Activated CD4-positive, alpha-beta T cell treated with anti-CD3 and anti-CD28 coated beads for 36 hours (primary cell): ENCODE measurements around the gene CWC25. TPM values are rescaled to one million over a fixed set of nuclear protein-coding genes. Genes with fewer than 3 reads are reported as not detected.

ENCODE experiments used
- ATAC-seq: fragments of 200-7000 bp; cut with Tn5 transposase; one replicate; pipeline ENCODE4 v1.10.0; 2021; ENCODE audit warnings: mild to moderate bottlenecking, moderate library complexity
- CTCF ChIA-PET: fragments of 350-600 bp; sonication (Branson Sonifier 250); formaldehyde crosslinking; loops from one replicate; lab custom pipeline; 2021; ENCODE audit warnings: antibody characterized with exemption; lab: Charles Lee
- POLR2A ChIA-PET: fragments of 350-600 bp; sonication (Branson Sonifier 250); formaldehyde crosslinking; loops from one replicate; lab custom pipeline; 2021; ENCODE audit warnings: antibody characterized with exemption, inconsistent platforms; lab: Charles Lee
- DNase-seq: peaks from one replicate; pipeline ENCODE4 v3.0.0-alpha.2; 2020
- H3K27ac Mint-ChIP-seq: one replicate; pipeline ENCODE4 v1.8.0; 2021; ENCODE audit warnings: mixed read lengths
- H3K27me3 Mint-ChIP-seq: one replicate; pipeline ENCODE4 v1.8.0; 2021; ENCODE audit warnings: mixed read lengths
- H3K36me3 Mint-ChIP-seq: one replicate; pipeline ENCODE4 v1.8.0; 2021; ENCODE audit warnings: low read depth, mixed read lengths
- H3K4me1 Mint-ChIP-seq: one replicate; pipeline ENCODE4 v1.8.0; 2021; ENCODE audit warnings: mixed read lengths
- H3K4me3 Mint-ChIP-seq: one replicate; pipeline ENCODE4 v1.8.0; 2021; ENCODE audit warnings: mild to moderate bottlenecking, moderate library complexity, mixed read lengths
- H3K9me3 Mint-ChIP-seq: one replicate; pipeline ENCODE4 v1.8.0; 2021; ENCODE audit warnings: low read depth, mixed read lengths
- intact Hi-C, 2 experiments: fragments of 100-400 bp; cut with DNase I in 1 of 2; cut with micrococcal nuclease in 1 of 2; formaldehyde crosslinking; loops; one replicate each; pipeline versions ENCODE4 v1.14.2 to v1.15.1; 2022 to 2024; cut with DNase I, micrococcal nuclease
- total RNA-seq, 2 experiments: library from RNA; stranded (reverse); gene quantifications; one replicate each; pipeline ENCODE4 v1.2.3, GENCODE V29; 2021

Gene CWC25
- total RNA-seq, 2 experiments from 2014 or later = 23.3 to 24.0 TPM

GRCh38 chr17:38786372-38786771 is 38.7 kb downstream of the CWC25 start:
- ChIA-PET CTCF (interaction anchor here (0.7 kb wide), 1 partner anchor 156 kb away, joined by 3 read pairs; no protein-coding TSS in a partner anchor), POLR2A (interaction anchor here (0.7 kb wide), 1 partner anchor 106 kb away, joined by 4 read pairs; no protein-coding TSS in a partner anchor)
- no peaks in the 10 kb centered on the region for H3K4me1 Mint-ChIP-seq
- H3K9me3 Mint-ChIP-seq = no peaks in the 10 kb centered on the region
- H3K36me3 Mint-ChIP-seq = peaks cover 19% of the 10 kb centered on the region
- intact Hi-C loops = no loop called here
- H3K27ac Mint-ChIP-seq = no peak overlapping the region
- ATAC-seq (no peak), DNase-seq (no peak)
- H3K4me3 Mint-ChIP-seq = no peak overlapping the region
- no peaks in the 10 kb centered on the region for H3K27me3 Mint-ChIP-seq

GRCh38 chr17:38783227-38783626 is 41.9 kb downstream of the CWC25 start:
- Mint-ChIP-seq H3K4me1 (no peaks in the 10 kb centered on the region), H3K4me3 (no peak overlapping the region), H3K36me3 (peaks cover 32% of the 10 kb centered on the region), H3K27ac (no peak overlapping the region), H3K9me3 (no peaks in the 10 kb centered on the region), H3K27me3 (no peaks in the 10 kb centered on the region)
- intact Hi-C loops = no loop called here
- ATAC-seq (no peak), DNase-seq (no peak)
- POLR2A ChIA-PET = interaction anchor here (0.6 kb wide), 1 partner anchor 76 kb away, joined by 4 read pairs; no protein-coding TSS in a partner anchor
- CTCF ChIA-PET = no interaction called here

GRCh38 chr17:38779965-38780752 is 45.0 kb downstream of the CWC25 start:
- intact Hi-C loops = no loop called here
- Mint-ChIP-seq H3K27ac (no peak overlapping the region), H3K4me1 (no peaks in the 10 kb centered on the region), H3K27me3 (no peaks in the 10 kb centered on the region), H3K4me3 (no peak overlapping the region), H3K36me3 (peaks cover 33% of the 10 kb centered on the region), H3K9me3 (no peaks in the 10 kb centered on the region)
- ChIA-PET CTCF (interaction anchor here (0.6 to 0.7 kb wide), 2 partner anchors 111 to 438 kb away, joined by 3 read pairs; no protein-coding TSS in a partner anchor), POLR2A (no interaction called here)
- ATAC-seq (no peak), DNase-seq (no peak)

GRCh38 chr17:38777641-38778250 is 47.4 kb downstream of the CWC25 start:
- intact Hi-C loops = no loop called here

GRCh38 chr17:38773258-38773657 is 51.9 kb downstream of the CWC25 start:
- no peak for DNase-seq
- Mint-ChIP-seq H3K36me3 (peaks cover 35% of the 10 kb centered on the region), H3K9me3 (no peaks in the 10 kb centered on the region), H3K4me1 (no peaks in the 10 kb centered on the region), H3K27ac (no peak overlapping the region), H3K27me3 (no peaks in the 10 kb centered on the region), H3K4me3 (no peak overlapping the region)
- POLR2A ChIA-PET = no interaction called here
- CTCF ChIA-PET = no interaction called here
- intact Hi-C loops = no loop called here
- ATAC-seq = no peak

More at GRCh38 chr17:38777641-38778250, 47.4 kb downstream of the CWC25 start:
- no peaks in the 10 kb centered on the region for H3K9me3 Mint-ChIP-seq
- peaks cover 36% of the 10 kb centered on the region for H3K36me3 Mint-ChIP-seq
- ChIA-PET POLR2A (no interaction called here), CTCF (interaction anchor here (1.1 kb wide), 1 partner anchor 20 kb away, joined by 3 read pairs; no protein-coding TSS in a partner anchor)
- DNase-seq (no peak), ATAC-seq (no peak)
- no peaks in the 10 kb centered on the region for H3K27me3 Mint-ChIP-seq
- no peak overlapping the region for H3K4me3 Mint-ChIP-seq
- no peak overlapping the region for H3K27ac Mint-ChIP-seq
- no peaks in the 10 kb centered on the region for H3K4me1 Mint-ChIP-seq

- ATAC-seq = no peak
- Mint-ChIP-seq H3K4me3 (no peak overlapping the region), H3K9me3 (no peaks in the 10 kb centered on the region), H3K4me1 (no peaks in the 10 kb centered on the region), H3K27me3 (no peaks in the 10 kb centered on the region), H3K36me3 (peaks cover 56% of the 10 kb centered on the region), H3K27ac (no peak overlapping the region)
- no peak for DNase-seq
- CTCF ChIA-PET = no interaction called here
- POLR2A ChIA-PET = interaction anchor here (0.6 kb wide), 1 partner anchor 575 kb away, joined by 3 read pairs; no protein-coding TSS in a partner anchor
- intact Hi-C loops = no loop called here
Observed at GRCh38 chr17:38768417-38768816, 56.7 kb downstream of the CWC25 start.

GRCh38 chr17:38766341-38766740 is 58.8 kb downstream of the CWC25 start:
- POLR2A ChIA-PET = no interaction called here

GRCh38 chr17:38762231-38762630 is 62.9 kb downstream of the CWC25 start:
- Mint-ChIP-seq H3K4me3 (no peak overlapping the region), H3K36me3 (peaks cover 68% of the 10 kb centered on the region), H3K27me3 (no peaks in the 10 kb centered on the region), H3K27ac (no peak overlapping the region), H3K9me3 (no peaks in the 10 kb centered on the region), H3K4me1 (peaks cover 4% of the 10 kb centered on the region)
- DNase-seq (no peak), ATAC-seq (no peak)
- intact Hi-C loops = no loop called here
- POLR2A ChIA-PET = no interaction called here
- CTCF ChIA-PET = interaction anchor here (0.6 to 1.6 kb wide), 8 partner anchors 13 to 402 kb away, joined by 3 to 6 read pairs (median 4); no protein-coding TSS in a partner anchor

More at GRCh38 chr17:38766341-38766740, 58.8 kb downstream of the CWC25 start:
- CTCF ChIA-PET = no interaction called here
- Mint-ChIP-seq H3K36me3 (peaks cover 61% of the 10 kb centered on the region), H3K27ac (peak overlapping the region; percentile 10), H3K4me1 (peaks cover 3% of the 10 kb centered on the region), H3K27me3 (no peaks in the 10 kb centered on the region), H3K4me3 (no peak overlapping the region), H3K9me3 (no peaks in the 10 kb centered on the region)
- DNase-seq (no peak), ATAC-seq (no peak)
- intact Hi-C loops = no loop called here

- Mint-ChIP-seq H3K27me3 (no peaks in the 10 kb centered on the region), H3K4me3 (no peak overlapping the region), H3K9me3 (no peaks in the 10 kb centered on the region), H3K4me1 (peaks cover 4% of the 10 kb centered on the region), H3K27ac (peak overlapping the region; percentile 34), H3K36me3 (peaks cover 62% of the 10 kb centered on the region)
- DNase-seq (peak; percentile 71), ATAC-seq (peak; percentile 91)
- intact Hi-C loops = no loop called here
- ChIA-PET POLR2A (no interaction called here), CTCF (interaction anchor here (0.7 to 1.6 kb wide), 7 partner anchors 13 to 403 kb away, joined by 3 to 6 read pairs (median 4); no protein-coding TSS in a partner anchor)
Observed at GRCh38 chr17:38761612-38762011, 63.5 kb downstream of the CWC25 start.

GRCh38 chr17:38753071-38753506 is 72.0 kb downstream of the CWC25 start:
- H3K4me3 Mint-ChIP-seq = peak overlapping the region; percentile 93
- peaks cover 21% of the 10 kb centered on the region for H3K27me3 Mint-ChIP-seq
- no peaks in the 10 kb centered on the region for H3K9me3 Mint-ChIP-seq
- H3K36me3 Mint-ChIP-seq = peaks cover 33% of the 10 kb centered on the region
- ATAC-seq = no peak
- no peak for DNase-seq
- peaks cover 43% of the 10 kb centered on the region for H3K4me1 Mint-ChIP-seq
- ChIA-PET CTCF (interaction anchor here (1.3 to 1.5 kb wide), 3 partner anchors 18 to 46 kb away, joined by 5 to 6 read pairs (median 6); no protein-coding TSS in a partner anchor), POLR2A (no interaction called here)
- peak overlapping the region; percentile 99 for H3K27ac Mint-ChIP-seq
- intact Hi-C loops = loop anchor here (2.0 to 5.0 kb wide), 6 partner anchors 46 to 648 kb away; partner anchors contain the start of genes FBXL20 (in 1 of the 2), LASP1 (in 1 of the 2), PIP4K2B (in 1 of the 2) and RPL23 (in 1 of the 2)
